HL-60 (cell line): Measurements from ENCODE around the gene DSG1.

Experiments
- DNase-seq, 2 experiments: peaks; one replicate each; pipeline ENCODE4 v3.0.0-alpha.2; 2010 to 2020; ENCODE audit warnings: low read depth in 1 of 2, low spot score in 1 of 2
- H3K27ac ChIP-seq: fragments of 250-450 bp; sonication (Bioruptor Pico); replicated peaks from 2 replicates; pipeline ENCODE4 v1.5.1; 2020; ENCODE audit warnings: mild to moderate bottlenecking, moderate library complexity
- H3K27me3 ChIP-seq: fragments of 250-450 bp; sonication (Bioruptor Pico); 2 replicates; pipeline ENCODE4 v1.5.1; 2021; ENCODE audit warnings: mild to moderate bottlenecking, moderate library complexity; ENCODE audit not compliant: insufficient read depth, poor library complexity, severe bottlenecking
- H3K4me3 ChIP-seq: replicated peaks from 2 replicates; pipeline ENCODE4 v1.5.1; 2011; ENCODE audit warnings: mild to moderate bottlenecking, control low read depth, low read length; ENCODE audit not compliant: insufficient read depth
- GABPA ChIP-seq: IDR thresholded peaks from 2 replicates; pipeline ENCODE4 v1.6.1; 2012; ENCODE audit warnings: low read depth
- POLR2AphosphoS5 ChIP-seq: IDR thresholded peaks from 2 replicates; pipeline ENCODE4 v1.6.1; 2012; ENCODE audit warnings: low read depth
- SPI1 ChIP-seq: IDR thresholded peaks from 2 replicates; pipeline ENCODE4 v1.6.1; 2012; ENCODE audit warnings: low read depth, mild to moderate bottlenecking, borderline replicate concordance
- TF ChIP-seq, protein P1 (sequence below): IDR thresholded peaks from one replicate; pipeline ENCODE4 v1.5.1; 2011; ENCODE audit warnings: low read length, control low read depth, inconsistent platforms; ENCODE audit not compliant: insufficient read depth
- TF ChIP-seq, protein P2 (sequence below): IDR thresholded peaks from 2 replicates; pipeline ENCODE4 v1.6.1; 2012; ENCODE audit warnings: low read depth; ENCODE audit not compliant: insufficient replicate concordance

DSG1 gene

DNA sequence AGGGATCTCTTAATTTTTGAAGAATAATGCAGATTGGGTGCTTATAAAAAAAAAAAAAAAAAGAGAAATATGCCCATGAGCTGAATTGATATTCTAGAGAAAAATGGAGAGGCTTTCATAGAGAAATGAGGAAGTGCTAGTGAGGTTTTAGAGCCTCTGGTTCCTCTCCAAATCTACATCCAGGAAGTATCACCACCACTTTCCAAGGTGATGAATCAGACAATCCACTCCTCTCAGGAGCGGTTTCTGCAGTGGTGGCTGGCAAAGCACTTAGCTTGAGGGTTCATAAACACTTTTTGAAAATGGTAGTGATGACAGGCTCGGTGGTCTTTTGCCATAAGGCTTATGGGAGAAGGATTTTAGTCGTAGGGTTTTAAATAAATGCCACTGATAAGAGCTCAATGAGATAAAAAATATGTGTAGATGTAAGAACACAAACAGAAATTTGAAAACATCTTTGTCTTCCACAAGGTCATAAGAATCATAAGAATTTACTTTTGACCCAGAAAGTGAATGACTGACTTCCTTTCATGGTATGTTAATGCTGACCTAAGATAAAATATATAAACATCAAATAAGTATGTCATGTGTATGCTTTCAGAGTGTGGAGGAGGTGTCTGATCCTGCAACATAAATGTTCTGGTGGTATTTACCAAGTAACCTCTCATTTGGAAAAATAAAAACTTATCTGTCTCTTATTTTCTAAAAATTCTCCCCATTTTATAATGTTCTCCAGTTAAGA lies 42.1 kb upstream of the DSG1 start:
- peak in 1 of 2 experiments; percentile 66 for DNase-seq
- Histone ChIP-seq H3K27me3 (no peaks in the 10 kb centered on the region), H3K4me3 (no peak overlapping the region), H3K27ac (no peak overlapping the region)
- peak; percentile 100 for TF ChIP-seq SPI1
- TF ChIP-seq, protein P1, sequence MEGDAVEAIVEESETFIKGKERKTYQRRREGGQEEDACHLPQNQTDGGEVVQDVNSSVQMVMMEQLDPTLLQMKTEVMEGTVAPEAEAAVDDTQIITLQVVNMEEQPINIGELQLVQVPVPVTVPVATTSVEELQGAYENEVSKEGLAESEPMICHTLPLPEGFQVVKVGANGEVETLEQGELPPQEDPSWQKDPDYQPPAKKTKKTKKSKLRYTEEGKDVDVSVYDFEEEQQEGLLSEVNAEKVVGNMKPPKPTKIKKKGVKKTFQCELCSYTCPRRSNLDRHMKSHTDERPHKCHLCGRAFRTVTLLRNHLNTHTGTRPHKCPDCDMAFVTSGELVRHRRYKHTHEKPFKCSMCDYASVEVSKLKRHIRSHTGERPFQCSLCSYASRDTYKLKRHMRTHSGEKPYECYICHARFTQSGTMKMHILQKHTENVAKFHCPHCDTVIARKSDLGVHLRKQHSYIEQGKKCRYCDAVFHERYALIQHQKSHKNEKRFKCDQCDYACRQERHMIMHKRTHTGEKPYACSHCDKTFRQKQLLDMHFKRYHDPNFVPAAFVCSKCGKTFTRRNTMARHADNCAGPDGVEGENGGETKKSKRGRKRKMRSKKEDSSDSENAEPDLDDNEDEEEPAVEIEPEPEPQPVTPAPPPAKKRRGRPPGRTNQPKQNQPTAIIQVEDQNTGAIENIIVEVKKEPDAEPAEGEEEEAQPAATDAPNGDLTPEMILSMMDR, result no peak
- no peak for TF ChIP-seq POLR2AphosphoS5
- TF ChIP-seq, protein P2, sequence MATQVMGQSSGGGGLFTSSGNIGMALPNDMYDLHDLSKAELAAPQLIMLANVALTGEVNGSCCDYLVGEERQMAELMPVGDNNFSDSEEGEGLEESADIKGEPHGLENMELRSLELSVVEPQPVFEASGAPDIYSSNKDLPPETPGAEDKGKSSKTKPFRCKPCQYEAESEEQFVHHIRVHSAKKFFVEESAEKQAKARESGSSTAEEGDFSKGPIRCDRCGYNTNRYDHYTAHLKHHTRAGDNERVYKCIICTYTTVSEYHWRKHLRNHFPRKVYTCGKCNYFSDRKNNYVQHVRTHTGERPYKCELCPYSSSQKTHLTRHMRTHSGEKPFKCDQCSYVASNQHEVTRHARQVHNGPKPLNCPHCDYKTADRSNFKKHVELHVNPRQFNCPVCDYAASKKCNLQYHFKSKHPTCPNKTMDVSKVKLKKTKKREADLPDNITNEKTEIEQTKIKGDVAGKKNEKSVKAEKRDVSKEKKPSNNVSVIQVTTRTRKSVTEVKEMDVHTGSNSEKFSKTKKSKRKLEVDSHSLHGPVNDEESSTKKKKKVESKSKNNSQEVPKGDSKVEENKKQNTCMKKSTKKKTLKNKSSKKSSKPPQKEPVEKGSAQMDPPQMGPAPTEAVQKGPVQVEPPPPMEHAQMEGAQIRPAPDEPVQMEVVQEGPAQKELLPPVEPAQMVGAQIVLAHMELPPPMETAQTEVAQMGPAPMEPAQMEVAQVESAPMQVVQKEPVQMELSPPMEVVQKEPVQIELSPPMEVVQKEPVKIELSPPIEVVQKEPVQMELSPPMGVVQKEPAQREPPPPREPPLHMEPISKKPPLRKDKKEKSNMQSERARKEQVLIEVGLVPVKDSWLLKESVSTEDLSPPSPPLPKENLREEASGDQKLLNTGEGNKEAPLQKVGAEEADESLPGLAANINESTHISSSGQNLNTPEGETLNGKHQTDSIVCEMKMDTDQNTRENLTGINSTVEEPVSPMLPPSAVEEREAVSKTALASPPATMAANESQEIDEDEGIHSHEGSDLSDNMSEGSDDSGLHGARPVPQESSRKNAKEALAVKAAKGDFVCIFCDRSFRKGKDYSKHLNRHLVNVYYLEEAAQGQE, result peak; percentile 75

DNA sequence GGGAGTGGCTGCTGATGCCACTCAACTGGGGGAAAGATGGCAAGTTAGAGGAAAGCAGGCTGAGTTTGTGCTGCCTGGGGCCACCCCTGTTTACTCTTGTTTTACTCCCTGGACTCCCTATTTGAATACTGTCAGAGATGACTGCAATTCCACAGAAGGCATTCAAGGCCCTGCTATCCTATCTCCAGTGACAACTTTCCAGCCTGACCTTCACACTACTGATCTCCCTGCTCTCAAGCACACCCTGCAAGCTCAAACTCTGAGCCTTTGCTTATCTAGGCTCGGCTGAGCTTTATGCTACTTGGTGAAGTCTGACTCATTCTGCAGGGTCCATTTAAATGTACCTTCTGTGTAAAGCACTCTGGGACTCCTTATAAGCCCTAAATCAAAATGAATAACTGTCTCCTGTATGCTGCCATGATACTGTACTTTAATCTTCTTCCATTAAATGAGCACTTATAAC lies 39.3 kb upstream of the DSG1 start:
- TF ChIP-seq SPI1 (no peak), POLR2AphosphoS5 (no peak), GABPA (no peak)
- TF ChIP-seq, protein P1, result no peak
- TF ChIP-seq, protein P2, result no peak
- H3K27ac ChIP-seq, result no peak overlapping the region
- H3K27me3 ChIP-seq, result no peaks in the 10 kb centered on the region

DNA sequence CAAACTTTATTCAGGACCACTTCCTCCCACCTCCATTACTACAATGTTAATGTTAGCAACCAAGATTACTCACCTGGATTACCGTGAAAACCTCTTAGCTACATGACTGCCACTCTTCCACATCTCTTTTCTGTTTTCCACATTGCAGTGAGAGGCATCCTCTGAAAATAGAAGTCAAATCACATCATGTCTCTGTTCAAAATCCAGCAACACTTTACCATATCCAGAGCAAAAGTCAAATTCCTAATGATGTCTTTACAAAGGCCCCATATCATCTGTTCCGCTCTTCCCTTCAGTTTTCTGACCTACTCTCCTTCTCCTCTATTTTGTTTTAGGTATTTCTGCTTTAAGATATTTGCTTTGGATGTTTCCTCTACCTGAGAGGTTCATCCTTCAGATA lies 37.5 kb upstream of the DSG1 start:
- no peak overlapping the region for H3K4me3 ChIP-seq
- no peak overlapping the region for H3K27ac ChIP-seq
- no peaks in the 10 kb centered on the region for H3K27me3 ChIP-seq
- no peak for TF ChIP-seq POLR2AphosphoS5
- TF ChIP-seq, protein P1, result no peak
- TF ChIP-seq, protein P2, result no peak
- TF ChIP-seq GABPA, result no peak
- TF ChIP-seq SPI1, result no peak
- no peak for DNase-seq

More for the DNA sequence above, 39.3 kb upstream of the DSG1 start:
- no peak for DNase-seq
- no peak overlapping the region for H3K4me3 ChIP-seq
